HepG2 (cell line): Measurements from ENCODE around the gene COX4I2. TPM values are rescaled to one million over a fixed set of nuclear protein-coding genes. Genes with fewer than 3 reads are reported as not detected.

Experiments
- ARID2 ChIP-seq: sonication (generic); formaldehyde crosslinking; IDR thresholded peaks from 2 replicates; pipeline ENCODE4 v1.8.1; 2022; ENCODE audit warnings: mild to moderate bottlenecking, missing genetic modification reagents, borderline replicate concordance
- HOXA3 ChIP-seq: sonication (generic); formaldehyde crosslinking; IDR thresholded peaks from 2 replicates; pipeline ENCODE4 v1.5.0; 2020; ENCODE audit warnings: missing genetic modification reagents
- MAFK ChIP-seq, 2 experiments: IDR thresholded peaks in 1 of 2; conservative IDR thresholded peaks in 1 of 2; 2 replicates each; pipeline ENCODE4 v1.6.1; 2011; ENCODE audit warnings: improper control_type of control experiment in 2 of 2, low read length in 2 of 2
- NONO ChIP-seq, 2 experiments: fragments of 450-650 bp in 1 of 2; sonication (generic) in 1 of 2; formaldehyde crosslinking in 1 of 2; IDR thresholded peaks in 1 of 2; conservative IDR thresholded peaks in 1 of 2; 2 replicates each; pipeline versions ENCODE4 v1.6.1 to v1.8.0; 2017 to 2022; ENCODE audit warnings: mild to moderate bottlenecking in 1 of 2, missing genetic modification reagents in 1 of 2, moderate library complexity in 1 of 2
- RFX5 ChIP-seq: IDR thresholded peaks from 2 replicates; pipeline ENCODE4 v1.6.1; 2011; ENCODE audit warnings: low read depth, low read length, improper control_type of control experiment
- U2AF1 ChIP-seq: fragments of 200-400 bp; formaldehyde crosslinking; optimal IDR thresholded peaks from 2 replicates; pipeline ENCODE3; 2017; ENCODE audit warnings: mild to moderate bottlenecking, low read depth, low read length
- ZNF142 ChIP-seq: sonication (generic); formaldehyde crosslinking; IDR thresholded peaks from 2 replicates; pipeline ENCODE4 v1.4.0; 2020; ENCODE audit warnings: missing genetic modification reagents
- ZNF276 ChIP-seq: sonication (generic); formaldehyde crosslinking; IDR thresholded peaks from 2 replicates; pipeline ENCODE4 v1.4.0; 2020; ENCODE audit warnings: mild to moderate bottlenecking, low read depth, missing genetic modification reagents
- ZNF407 ChIP-seq: sonication (generic); formaldehyde crosslinking; IDR thresholded peaks from one replicate; pipeline ENCODE4 v1.5.1; 2020; ENCODE audit warnings: mild to moderate bottlenecking, missing genetic modification reagents; ENCODE audit errors: not compliant biosample characterization
- ZNF414 ChIP-seq: sonication (generic); formaldehyde crosslinking; IDR thresholded peaks from 2 replicates; pipeline ENCODE4 v1.5.0; 2020; ENCODE audit warnings: missing genetic modification reagents
- polyA plus RNA-seq, 8 experiments: library from polyadenylated mRNA; depleted of rRNA in 3 of 8; stranded (reverse) in 7 of 8; unstranded in 1 of 8; fragments of >200 nt; fragmentation: Illumina TruSeq in 4 of 8; extraction: Trizol in 4 of 8; gene quantifications; 2 replicates each; pipeline versions ENCODE4 v1.2.1 to v1.2.3, GENCODE V29; 2011 to 2016; ENCODE audit warnings: low read depth in 4 of 8, missing spikeins in 1 of 8, mixed read lengths in 1 of 8; ENCODE audit not compliant: insufficient read depth in 1 of 8
- total RNA-seq, 5 experiments: library from RNA; depleted of rRNA; stranded (reverse); fragments of >200 nt; fragmentation: Illumina TruSeq; extraction: Trizol; gene quantifications; 2 replicates each; pipeline ENCODE4 v1.2.3, GENCODE V29; 2016; ENCODE audit warnings: low read depth in 1 of 5

Gene COX4I2
- total and polyA plus RNA-seq, 2 of the 13 experiments (the other 11 are each of a cell fraction or from before 2014, with no cell fraction given): 1.1 TPM; not detected in 1

GRCh38 chr20:31594558-31595379 lies 42.9 kb upstream of the COX4I2 start (continued):
- no peak for TF ChIP-seq MAFK (conservative IDR thresholded peaks at IDR 0.05 in 1 of 2, IDR thresholded peaks at IDR 0.05 in 1 of 2; ENCODE audit: low read length in 2 of 2)
- no peak for TF ChIP-seq U2AF1
- TF ChIP-seq ZNF276: peak; percentile 66; the same call in 1 of the 2 replicates
- TF ChIP-seq ZNF414 (CRISPR knock-in tag): peak; percentile 49; the same call in 1 of the 2 replicates
- TF ChIP-seq ARID2: no peak
- peak; percentile 73; the same call in 1 of the 2 replicates for TF ChIP-seq ZNF142
- TF ChIP-seq HOXA3: peak; percentile 85; the same call in 1 of the 2 replicates
- TF ChIP-seq NONO (IDR thresholded peaks at IDR 0.05): no peak
- peak; percentile 41; the same call in 1 of the 2 replicates for TF ChIP-seq NONO (CRISPR knock-in tag; conservative IDR thresholded peaks at IDR 0.05)
- no peak for TF ChIP-seq RFX5
- TF ChIP-seq ZNF407: no peak
